ENCODE measurements around the gene MON2.

DNA sequence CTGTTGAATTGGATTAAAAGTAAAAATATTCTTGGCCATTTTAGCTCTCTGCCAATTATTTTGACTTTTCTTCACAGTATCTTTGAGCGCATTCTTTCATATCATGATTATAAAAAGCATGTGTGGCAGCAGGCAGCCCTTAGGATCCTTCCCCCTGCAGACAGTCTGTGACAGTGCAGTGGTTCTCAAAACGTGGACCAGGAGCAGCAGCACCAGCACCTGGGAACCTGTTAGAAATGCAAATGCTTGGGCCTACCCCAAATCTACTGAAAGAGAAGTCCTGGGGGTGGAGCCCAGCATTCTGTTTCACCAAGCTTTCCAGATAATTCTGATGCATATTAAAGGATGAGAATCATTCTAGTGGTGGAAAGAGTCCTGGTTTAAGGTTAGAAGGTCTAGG, 155.6 kb downstream of the MON2 start:
- TF ChIP-seq GATA2 (IDR thresholded peaks at IDR 0.05; ENCODE audit: low read depth, low read length) = no peak
- TF ChIP-seq GATA3 (IDR thresholded peaks at IDR 0.05; ENCODE audit: low read depth, low read length) = no peak
